Activated naive CD4-positive, alpha-beta T cell treated with anti-CD3 and anti-CD28 coated beads, Interleukin-2, amount 50 U/mL, for 24 hours (primary cell): ENCODE data around the gene SCNN1A.
"Not testable (repeated sequence)": the region's sequence is repeated elsewhere in the genome, so short reads cannot be mapped to it uniquely, and the experiment has no call there.

ENCODE experiments used
- H3K27ac Mint-ChIP-seq: one replicate; pipeline ENCODE4 v1.8.0; 2021; ENCODE audit warnings: mild to moderate bottlenecking, mixed read lengths
- H3K27me3 Mint-ChIP-seq: one replicate; pipeline ENCODE4 v1.8.0; 2021; ENCODE audit warnings: mixed read lengths
- H3K36me3 Mint-ChIP-seq: one replicate; pipeline ENCODE4 v1.8.0; 2021; ENCODE audit warnings: mixed read lengths
- H3K4me1 Mint-ChIP-seq: one replicate; pipeline ENCODE4 v1.8.0; 2021; ENCODE audit warnings: mixed read lengths
- H3K4me3 Mint-ChIP-seq: one replicate; pipeline ENCODE4 v1.8.0; 2021; ENCODE audit warnings: mild to moderate bottlenecking, mixed read lengths
- H3K9me3 Mint-ChIP-seq: one replicate; pipeline ENCODE4 v1.8.0; 2021; ENCODE audit warnings: mixed read lengths

SCNN1A gene

DNA sequence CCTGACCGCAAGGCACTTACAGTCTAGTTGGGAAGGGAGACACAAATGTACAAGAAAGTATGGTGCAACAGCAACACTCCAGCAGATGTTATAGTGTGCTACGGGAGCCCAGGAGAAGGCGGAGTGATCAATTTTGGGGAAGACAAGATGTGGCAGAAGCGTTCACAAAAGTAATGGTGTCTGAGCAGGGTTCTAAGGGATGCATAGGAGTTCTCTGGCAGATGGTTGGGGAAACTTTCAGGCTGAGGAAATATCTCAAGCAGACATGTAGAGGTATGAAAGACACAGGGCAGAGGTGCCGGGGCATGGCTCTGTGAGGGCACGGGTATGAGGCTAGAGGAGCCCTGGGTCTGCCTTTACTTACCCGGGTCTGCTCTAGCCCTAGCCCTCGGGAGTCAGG, 28.4 kb downstream of the SCNN1A start:
- Mint-ChIP-seq H3K9me3 (no peaks in the 10 kb centered on the region), H3K36me3 (no peaks in the 10 kb centered on the region), H3K4me3 (no peak overlapping the region), H3K27me3 (no peaks in the 10 kb centered on the region), H3K27ac (peak overlapping the region; percentile 20), H3K4me1 (peaks cover 53% of the 10 kb centered on the region)

DNA sequence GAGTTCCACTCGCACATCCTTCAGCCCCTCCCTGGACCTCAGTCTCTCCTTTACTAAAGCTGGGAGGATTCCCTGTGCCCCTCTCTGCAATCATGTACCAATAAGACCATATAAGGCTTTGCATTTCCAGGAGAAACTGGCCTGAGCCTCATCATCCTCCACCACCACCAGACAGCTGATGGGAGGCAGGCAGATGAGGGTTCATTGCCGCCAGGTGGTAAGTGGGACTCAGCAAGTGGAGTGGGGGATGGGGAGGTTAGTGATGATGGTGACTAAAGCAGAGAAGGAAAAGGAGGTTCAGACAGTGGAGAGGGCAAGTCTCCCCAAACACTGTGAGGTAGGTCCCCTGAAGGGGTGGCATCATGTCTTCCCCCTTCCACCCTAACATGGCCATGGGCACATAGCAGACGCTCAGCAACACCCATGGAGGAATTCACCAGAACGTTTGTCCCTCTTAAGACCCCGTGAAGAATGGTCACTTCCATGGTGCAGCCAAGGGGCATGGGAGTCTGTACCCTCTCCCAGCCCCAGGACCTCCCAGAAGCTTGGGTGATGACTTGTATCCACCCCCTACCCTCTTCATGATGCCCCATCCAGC, 29.0 kb downstream of the SCNN1A start:
- Mint-ChIP-seq H3K36me3 (no peaks in the 10 kb centered on the region), H3K27ac (peak overlapping the region; percentile 20), H3K4me1 (peaks cover 56% of the 10 kb centered on the region), H3K27me3 (no peaks in the 10 kb centered on the region), H3K4me3 (no peak overlapping the region), H3K9me3 (no peaks in the 10 kb centered on the region)

DNA sequence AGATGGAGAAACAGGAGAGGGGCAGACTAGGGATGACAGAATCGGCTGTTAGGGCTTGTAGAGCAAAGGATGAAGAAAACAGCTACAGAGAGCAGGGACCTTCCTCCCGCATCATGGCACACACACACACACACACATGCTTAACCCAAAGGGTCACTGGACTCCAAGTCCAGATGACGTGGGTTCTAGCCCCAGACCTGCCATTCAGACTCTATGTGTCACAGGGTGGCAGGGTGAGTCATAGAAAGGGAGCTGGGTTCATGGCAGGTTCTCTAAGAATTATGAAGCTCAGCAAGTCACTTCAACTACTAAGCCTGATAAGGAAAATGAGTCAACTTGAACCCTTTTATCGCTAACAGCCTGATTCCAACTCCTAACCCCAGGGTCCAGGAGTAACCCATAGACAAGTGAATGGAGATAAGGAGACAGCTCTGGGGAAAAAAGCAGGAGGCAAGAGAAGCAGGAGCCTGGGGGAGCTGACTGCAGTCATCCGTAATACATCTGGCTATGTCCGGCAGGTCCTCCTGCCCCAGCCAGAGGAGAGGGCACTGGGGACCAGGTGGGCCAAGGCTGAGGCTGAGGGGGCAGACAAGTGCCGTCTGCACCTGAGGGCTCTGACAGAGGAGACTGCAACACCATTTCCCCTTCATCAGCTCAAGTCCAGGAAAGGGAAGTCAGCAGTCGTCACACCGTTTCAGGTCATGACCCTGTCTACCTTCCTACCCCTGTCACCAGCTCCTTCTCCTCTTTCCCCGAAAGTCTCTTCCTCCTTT, 29.9 kb downstream of the SCNN1A start:
- H3K4me1 Mint-ChIP-seq: peaks cover 56% of the 10 kb centered on the region
- H3K9me3 Mint-ChIP-seq: no peaks in the 10 kb centered on the region
- H3K27me3 Mint-ChIP-seq: no peaks in the 10 kb centered on the region
- H3K27ac Mint-ChIP-seq: peak overlapping the region; percentile 39
- H3K4me3 Mint-ChIP-seq: peak overlapping the region; percentile 42
- H3K36me3 Mint-ChIP-seq: no peaks in the 10 kb centered on the region

DNA sequence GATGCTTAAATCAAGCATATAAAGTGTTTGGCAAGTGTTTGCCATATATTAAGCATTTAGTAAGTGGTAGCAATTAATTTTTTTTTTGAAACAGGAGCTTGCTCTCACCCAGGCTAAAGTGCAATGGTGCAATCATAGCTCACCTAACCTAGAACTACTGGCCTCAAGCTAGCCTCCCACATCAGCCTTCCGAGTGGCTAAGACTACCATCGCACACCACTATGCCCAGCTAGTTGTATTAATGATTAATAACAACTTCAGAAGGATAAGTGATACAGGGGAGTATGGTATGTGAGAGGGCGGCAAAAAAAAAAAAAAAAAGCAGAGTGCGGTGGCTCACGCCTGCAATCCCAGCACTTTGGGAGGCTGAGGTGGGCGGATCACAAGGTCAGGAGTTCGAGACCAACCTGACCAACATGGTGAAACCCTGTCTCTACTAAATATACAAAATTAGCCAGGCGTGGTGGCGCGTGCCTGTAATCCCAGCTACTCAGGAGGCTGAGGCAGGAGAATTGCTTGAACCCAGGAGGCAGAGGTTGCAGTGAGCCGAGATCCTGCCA, 31.2 kb downstream of the SCNN1A start:
- H3K36me3 Mint-ChIP-seq, H3K27me3 Mint-ChIP-seq, H3K27ac Mint-ChIP-seq, H3K4me3 Mint-ChIP-seq, H3K9me3 Mint-ChIP-seq: not testable (repeated sequence)
- peaks cover 56% of the 10 kb centered on the region for H3K4me1 Mint-ChIP-seq

DNA sequence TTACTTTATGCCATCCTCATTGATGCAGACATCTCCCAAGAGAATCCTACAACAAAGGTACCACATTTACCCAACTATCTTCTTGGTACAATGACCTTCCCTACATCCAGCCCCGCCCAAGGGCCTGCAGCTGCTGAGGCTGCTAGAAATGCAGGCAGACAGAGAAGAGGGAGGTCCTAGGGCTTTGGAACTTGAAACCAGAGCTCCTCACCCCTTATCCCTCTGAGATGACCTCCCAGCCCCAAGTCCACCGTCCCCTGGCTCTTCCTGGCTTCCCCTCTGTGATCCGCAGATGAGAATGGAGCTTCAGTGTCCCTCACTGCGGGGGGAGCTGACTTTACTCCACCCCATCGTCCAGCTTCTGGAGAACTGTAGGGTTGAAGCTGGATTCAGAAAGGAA, 31.8 kb downstream of the SCNN1A start:
- H3K27me3 Mint-ChIP-seq: no peaks in the 10 kb centered on the region
- peak overlapping the region; percentile 95 for H3K27ac Mint-ChIP-seq
- no peak overlapping the region for H3K4me3 Mint-ChIP-seq
- H3K9me3 Mint-ChIP-seq: no peaks in the 10 kb centered on the region
- H3K36me3 Mint-ChIP-seq: no peaks in the 10 kb centered on the region
- H3K4me1 Mint-ChIP-seq: peaks cover 52% of the 10 kb centered on the region

DNA sequence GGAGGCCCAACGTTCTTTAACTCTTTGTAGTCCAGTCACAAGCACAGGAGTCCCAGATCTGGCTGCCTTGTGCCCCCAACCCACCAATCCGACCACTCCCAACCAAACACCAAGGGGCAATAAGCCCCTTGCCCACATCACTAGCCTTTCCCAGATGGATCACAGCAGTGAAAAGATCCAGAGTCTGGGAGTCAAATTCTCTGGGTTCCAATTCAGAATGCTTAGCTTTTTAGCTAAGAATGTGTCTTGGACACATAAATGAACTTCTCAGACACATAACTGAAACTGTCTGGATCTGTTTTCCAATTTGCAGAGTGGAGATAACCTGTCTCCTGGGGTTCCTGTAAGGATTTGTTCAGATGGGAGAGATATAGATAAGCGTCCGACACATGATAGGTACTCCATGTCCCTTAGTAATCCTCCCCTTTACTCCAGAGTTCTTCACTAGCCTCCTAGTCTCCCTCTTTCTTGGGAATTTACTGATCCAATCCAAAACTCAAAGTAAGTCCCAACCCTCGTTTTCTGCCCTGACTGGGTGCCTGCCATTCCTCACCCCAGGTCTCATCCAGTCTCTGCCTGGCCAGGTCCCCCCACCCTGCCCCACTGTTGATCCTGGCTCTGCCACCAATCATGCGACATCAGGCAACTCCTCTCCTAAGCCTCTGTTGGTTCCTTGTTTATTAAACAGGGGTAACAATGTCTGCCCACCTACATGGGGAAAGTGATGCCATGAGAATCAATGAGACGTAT, 33.0 kb downstream of the SCNN1A start:
- Mint-ChIP-seq H3K4me1 (peaks cover 46% of the 10 kb centered on the region), H3K27me3 (no peaks in the 10 kb centered on the region), H3K9me3 (no peaks in the 10 kb centered on the region), H3K4me3 (no peak overlapping the region), H3K27ac (peak overlapping the region; percentile 95), H3K36me3 (no peaks in the 10 kb centered on the region)

DNA sequence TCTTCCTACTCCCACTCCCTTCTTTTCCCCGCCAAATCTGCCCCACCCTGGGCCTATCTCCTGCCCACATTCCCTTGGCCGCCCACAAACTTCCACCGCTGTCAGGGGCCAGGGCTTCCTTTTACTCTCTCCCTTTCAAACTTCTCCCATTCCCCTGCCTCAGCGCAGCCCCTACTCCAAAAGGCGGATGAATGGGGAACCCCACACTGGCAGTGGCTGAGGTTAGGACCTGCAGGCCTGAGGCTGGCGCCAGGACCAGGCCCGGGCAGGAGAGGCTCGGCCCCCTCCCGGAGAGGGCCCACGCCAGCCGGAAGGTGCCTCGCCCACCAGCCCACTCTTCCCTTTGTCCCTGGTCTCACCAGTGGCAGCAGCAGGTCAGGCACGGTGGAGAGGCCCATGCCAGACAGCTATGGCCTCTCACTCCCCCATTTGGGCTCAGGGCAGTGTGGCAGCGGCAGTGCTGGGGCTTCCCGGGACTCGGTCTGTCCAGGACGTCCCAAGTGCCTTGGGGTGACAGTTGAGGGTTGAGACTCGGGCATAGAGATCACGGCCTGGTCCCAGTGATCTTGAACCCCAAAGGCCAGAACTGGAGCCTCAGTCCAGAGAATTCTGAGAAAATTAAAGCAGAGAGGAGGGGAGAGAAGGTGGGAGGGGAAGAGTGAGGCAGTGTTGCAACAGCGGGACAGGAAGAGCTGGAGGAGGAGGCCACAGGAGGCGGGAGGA, 33.8 kb downstream of the SCNN1A start, which contains the start of gene TNFRSF1A:
TNFRSF1A (minus strand) TSS at position 660 of the 723 bp plus-strand sequence; CDS start at position 398, 262 bp downstream.
- H3K4me3 Mint-ChIP-seq: no peak within 1 kb of the TSS
- peaks cover 39% of the 10 kb centered on the region for H3K4me1 Mint-ChIP-seq
- H3K36me3 Mint-ChIP-seq: no peaks in the 10 kb centered on the region
- no peaks in the 10 kb centered on the region for H3K9me3 Mint-ChIP-seq
- H3K27ac Mint-ChIP-seq: peak within 1 kb of the TSS; percentile 95
- H3K27me3 Mint-ChIP-seq: no peaks in the 10 kb centered on the region

DNA sequence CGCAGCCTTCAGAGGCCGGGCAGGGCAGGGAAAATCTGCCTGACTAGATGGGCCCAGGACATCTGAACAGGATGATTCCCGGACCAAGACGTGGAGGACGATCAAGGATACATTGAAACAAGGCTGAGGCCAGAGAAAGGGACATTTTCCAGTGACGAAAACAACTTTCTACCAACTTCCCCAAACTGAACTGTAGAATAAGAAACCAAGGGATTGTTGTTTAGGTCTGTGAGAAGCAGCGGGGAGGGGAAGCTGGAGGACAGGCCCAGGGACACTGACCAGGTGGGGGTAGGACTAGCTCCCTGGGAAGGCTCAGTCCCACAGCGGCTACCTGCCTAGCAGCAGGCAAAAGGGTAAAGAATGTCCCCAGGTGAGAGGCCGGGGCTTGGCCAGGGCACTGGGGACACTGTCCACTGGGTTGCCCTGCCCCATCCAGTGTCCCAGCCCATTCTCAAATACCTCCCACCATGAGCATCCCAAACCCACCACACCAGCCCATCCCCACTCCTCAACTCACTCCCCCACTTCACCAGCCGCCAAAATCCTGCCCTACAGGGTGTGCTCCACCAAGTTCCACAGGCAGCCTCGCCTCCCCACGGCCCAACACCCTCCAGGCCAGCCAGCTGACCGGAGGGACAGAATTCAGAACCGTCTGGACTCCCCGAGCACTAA, 34.5 kb downstream of the SCNN1A start:
- Mint-ChIP-seq H3K27me3 (no peaks in the 10 kb centered on the region), H3K36me3 (no peaks in the 10 kb centered on the region), H3K4me3 (no peak overlapping the region), H3K9me3 (no peaks in the 10 kb centered on the region), H3K4me1 (peaks cover 33% of the 10 kb centered on the region), H3K27ac (no peak overlapping the region)

DNA sequence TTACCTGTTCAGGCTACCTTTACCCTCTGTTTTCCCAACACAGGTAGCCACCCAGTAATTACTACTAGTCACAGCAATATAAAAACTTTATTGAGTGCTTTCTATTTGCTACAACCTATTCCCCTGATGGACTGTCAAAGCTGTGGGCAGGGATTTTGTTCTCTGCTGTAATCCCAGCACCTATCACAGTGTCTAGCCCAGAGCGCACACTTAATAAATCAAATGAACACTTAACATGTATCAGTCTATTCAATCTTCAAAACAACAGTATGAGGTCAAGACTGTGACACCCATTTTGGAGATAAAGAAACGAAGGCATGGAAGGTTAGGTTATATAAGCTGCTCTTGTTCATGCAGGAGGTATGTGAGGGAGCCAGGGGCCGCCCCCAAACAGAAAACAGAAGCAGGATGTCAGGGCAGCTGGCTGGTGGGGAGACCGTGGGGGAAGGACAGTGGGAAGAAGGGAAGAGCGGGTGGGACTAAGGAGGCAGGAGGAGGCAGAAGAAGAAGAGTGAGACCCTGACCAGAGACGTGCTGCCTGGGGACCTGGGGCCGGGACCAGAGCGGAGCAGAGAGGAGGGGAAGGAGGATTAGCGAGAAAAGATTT, 35.2 kb downstream of the SCNN1A start:
- no peak overlapping the region for H3K27ac Mint-ChIP-seq
- H3K36me3 Mint-ChIP-seq: no peaks in the 10 kb centered on the region
- no peaks in the 10 kb centered on the region for H3K27me3 Mint-ChIP-seq
- H3K4me1 Mint-ChIP-seq: peaks cover 33% of the 10 kb centered on the region
- no peak overlapping the region for H3K4me3 Mint-ChIP-seq
- no peaks in the 10 kb centered on the region for H3K9me3 Mint-ChIP-seq

DNA sequence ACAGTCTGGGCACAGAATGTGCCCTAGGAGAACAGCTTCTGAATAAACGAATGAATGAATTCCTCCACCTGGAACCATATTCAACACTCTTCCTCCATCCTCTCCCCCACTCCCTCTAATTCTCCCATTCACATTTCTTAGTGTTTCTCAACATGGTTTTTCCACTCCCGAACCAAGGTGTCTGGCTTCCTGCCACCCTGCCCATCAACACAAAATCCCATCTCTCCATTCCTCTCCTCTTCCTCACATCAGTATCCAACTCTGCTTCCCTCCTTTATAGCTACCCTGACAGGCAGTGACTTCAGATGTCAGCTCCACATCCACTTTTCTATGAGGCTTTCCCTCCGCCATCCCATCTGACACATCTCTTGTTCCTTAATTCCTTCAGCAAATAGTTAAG, 36.4 kb downstream of the SCNN1A start:
- no peaks in the 10 kb centered on the region for H3K9me3 Mint-ChIP-seq
- H3K27ac Mint-ChIP-seq: no peak overlapping the region
- H3K36me3 Mint-ChIP-seq: no peaks in the 10 kb centered on the region
- no peaks in the 10 kb centered on the region for H3K27me3 Mint-ChIP-seq
- H3K4me1 Mint-ChIP-seq: peaks cover 42% of the 10 kb centered on the region
- no peak overlapping the region for H3K4me3 Mint-ChIP-seq

DNA sequence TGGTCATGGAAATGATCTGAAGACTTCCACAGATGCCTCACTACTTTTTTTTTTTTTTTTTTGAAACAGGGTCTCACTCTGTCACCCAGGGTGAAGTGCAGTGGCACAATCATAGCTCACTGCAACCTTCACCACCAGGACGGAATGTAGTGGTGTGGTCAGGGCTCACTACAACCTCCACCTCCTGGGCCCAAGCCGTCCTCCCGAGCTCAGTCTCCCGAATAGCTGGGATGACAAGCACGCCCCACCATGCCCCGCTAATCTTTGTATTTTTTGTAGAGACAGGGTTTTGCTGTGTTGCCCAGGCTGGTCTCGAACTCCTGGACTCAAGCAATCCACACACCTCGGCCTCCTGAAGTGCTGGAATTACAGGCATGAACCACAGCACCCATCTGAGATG, 36.8 kb downstream of the SCNN1A start:
- H3K36me3 Mint-ChIP-seq, H3K4me3 Mint-ChIP-seq, H3K27me3 Mint-ChIP-seq, H3K27ac Mint-ChIP-seq, H3K9me3 Mint-ChIP-seq: not testable (repeated sequence)
- H3K4me1 Mint-ChIP-seq: peaks cover 43% of the 10 kb centered on the region

DNA sequence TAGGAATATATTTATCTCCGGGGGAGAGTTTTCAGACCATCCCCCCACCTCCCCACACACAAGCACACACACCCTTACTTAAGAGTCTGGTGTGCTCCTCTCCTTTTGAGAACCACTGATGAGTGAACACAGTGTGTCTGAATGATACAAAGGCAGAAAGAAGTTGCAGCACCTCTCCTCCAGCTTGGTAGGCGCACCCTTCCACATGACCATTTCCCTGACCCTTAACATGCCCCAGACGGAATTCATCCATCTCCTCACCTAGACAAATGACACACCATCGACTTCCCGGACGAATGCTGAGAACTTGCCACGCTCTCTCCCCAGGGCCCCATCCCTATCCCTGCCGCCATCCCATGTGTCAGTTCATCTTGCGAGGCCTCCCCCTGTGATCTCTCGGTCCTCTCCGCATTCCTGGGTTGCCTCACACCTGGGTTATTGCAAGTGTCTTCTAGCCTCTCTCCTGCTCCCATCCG, 37.4 kb downstream of the SCNN1A start:
- Mint-ChIP-seq H3K9me3 (no peaks in the 10 kb centered on the region), H3K4me1 (peaks cover 43% of the 10 kb centered on the region), H3K27me3 (no peaks in the 10 kb centered on the region), H3K36me3 (peaks cover 2% of the 10 kb centered on the region), H3K4me3 (no peak overlapping the region), H3K27ac (no peak overlapping the region)

DNA sequence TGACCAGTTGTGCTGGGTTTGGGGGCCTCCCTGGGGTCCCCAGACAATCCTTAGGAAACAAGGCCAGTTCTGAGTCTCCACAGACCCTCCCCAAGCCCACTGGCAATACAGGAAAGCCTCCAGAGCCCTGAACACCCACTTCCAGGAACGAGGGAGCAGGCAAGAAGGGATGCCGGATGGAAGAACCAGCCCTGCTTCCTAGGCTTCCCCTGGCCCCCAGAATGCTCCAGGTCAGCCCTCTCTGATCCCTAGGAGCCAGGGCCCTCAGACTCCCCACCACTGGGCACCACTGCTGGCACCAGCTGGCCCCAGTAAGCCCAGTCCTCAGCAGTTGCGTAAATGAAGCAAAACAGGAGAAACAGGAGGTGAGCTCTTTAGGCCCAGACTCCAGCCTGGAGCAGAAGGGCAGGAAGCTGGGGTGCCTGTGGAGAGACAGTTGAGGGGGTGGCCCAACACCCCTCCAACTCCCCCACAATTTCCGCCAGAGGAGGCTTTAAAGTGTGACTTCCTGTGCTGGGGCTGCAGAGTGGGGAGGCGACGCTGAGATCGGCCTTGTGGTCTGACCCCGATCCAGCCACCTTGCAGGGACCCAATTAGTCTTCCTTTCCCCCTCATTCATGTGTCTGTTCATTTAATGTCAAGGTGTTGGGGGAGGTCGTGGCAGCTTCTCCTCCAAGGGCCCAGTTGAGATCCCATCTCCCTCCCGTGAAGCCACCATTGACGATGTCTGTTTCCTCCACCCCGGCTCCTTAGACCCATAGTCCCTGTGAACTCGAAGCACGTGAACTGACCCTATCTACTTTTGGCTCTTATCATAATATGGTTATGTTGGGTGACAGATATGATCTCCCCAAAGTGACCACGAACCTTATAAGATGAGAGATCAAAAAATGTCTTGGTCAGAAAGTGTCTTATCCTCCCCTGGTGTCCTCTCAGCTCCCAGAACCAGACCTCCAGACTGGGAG, 38.2 kb downstream of the SCNN1A start:
- H3K27ac Mint-ChIP-seq: no peak overlapping the region

More for the DNA sequence above, 38.2 kb downstream of the SCNN1A start:
- Mint-ChIP-seq H3K9me3 (no peaks in the 10 kb centered on the region), H3K36me3 (peaks cover 6% of the 10 kb centered on the region), H3K4me3 (no peak overlapping the region), H3K27me3 (no peaks in the 10 kb centered on the region), H3K4me1 (peaks cover 43% of the 10 kb centered on the region)
